ENCODE results near the gene TNIK.

DNA sequence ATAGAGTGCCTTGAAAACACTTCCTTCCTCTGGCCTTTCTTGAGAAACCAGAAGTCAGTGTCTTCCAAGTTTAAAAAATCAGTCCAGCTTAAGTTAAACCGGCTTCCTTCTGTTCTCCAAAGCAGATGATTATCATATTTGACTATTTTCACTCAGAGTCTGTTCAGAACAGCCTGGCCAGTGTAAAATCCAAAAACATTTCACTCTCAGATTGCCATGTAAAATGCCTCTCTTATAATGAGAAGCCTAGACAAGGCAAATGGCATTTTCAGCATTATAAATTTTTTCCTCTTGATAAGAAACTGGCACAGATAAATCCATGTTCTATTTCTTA is 193.5 kb downstream of the TNIK start:
- no peak for TF ChIP-seq POLR2A (IDR thresholded peaks at IDR 0.05; ENCODE audit: extremely low read depth, insufficient read length)
- TF ChIP-seq, protein P1, sequence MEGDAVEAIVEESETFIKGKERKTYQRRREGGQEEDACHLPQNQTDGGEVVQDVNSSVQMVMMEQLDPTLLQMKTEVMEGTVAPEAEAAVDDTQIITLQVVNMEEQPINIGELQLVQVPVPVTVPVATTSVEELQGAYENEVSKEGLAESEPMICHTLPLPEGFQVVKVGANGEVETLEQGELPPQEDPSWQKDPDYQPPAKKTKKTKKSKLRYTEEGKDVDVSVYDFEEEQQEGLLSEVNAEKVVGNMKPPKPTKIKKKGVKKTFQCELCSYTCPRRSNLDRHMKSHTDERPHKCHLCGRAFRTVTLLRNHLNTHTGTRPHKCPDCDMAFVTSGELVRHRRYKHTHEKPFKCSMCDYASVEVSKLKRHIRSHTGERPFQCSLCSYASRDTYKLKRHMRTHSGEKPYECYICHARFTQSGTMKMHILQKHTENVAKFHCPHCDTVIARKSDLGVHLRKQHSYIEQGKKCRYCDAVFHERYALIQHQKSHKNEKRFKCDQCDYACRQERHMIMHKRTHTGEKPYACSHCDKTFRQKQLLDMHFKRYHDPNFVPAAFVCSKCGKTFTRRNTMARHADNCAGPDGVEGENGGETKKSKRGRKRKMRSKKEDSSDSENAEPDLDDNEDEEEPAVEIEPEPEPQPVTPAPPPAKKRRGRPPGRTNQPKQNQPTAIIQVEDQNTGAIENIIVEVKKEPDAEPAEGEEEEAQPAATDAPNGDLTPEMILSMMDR (IDR thresholded peaks at IDR 0.05; ENCODE audit: low read depth, low read length) = no peak
- TF ChIP-seq, protein P2, sequence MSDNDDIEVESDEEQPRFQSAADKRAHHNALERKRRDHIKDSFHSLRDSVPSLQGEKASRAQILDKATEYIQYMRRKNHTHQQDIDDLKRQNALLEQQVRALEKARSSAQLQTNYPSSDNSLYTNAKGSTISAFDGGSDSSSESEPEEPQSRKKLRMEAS (IDR thresholded peaks at IDR 0.05; ENCODE audit: low read depth, low read length) = no peak

Measured in NB4 (cell line).